Natural killer cell treated with Interleukin-12 subunit alpha and Interleukin-12 subunit beta and Interleukin-15 and Interleukin-18, amount 100 ng/mL, for 72 hours (primary cell): ENCODE measurements around the gene TMC6. TPM values are rescaled to one million over a fixed set of nuclear protein-coding genes. Genes with fewer than 3 reads are reported as not detected.

ENCODE experiments used
- ATAC-seq, 2 donors: fragments of 150-1000 bp; cut with Tn5 transposase in 1 of 2; sonication (Bioruptor Pico), chemical (Tn5 transposase) in 1 of 2; 2 replicates each; pipeline ENCODE4 v1.10.0; 2021
- DNase-seq: peaks from one replicate; pipeline ENCODE4 v3.0.0; 2022; ENCODE audit warnings: low spot score
- H3K27ac Mint-ChIP-seq, 2 donors: 1 replicate in 1 of 2; 2 replicates in 1 of 2; pipeline ENCODE4 v1.8.0; 2022; ENCODE audit warnings: mixed read lengths in 2 of 2, mild to moderate bottlenecking in 1 of 2, moderate library complexity in 1 of 2
- H3K27me3 Mint-ChIP-seq, 2 donors: 1 replicate in 1 of 2; 2 replicates in 1 of 2; pipeline ENCODE4 v1.8.0; 2022; ENCODE audit warnings: mixed read lengths in 2 of 2
- H3K36me3 Mint-ChIP-seq: one replicate; pipeline ENCODE4 v1.8.0; 2022; ENCODE audit warnings: mixed read lengths
- H3K4me1 Mint-ChIP-seq, 2 donors: 1 replicate in 1 of 2; 2 replicates in 1 of 2; pipeline ENCODE4 v1.8.0; 2022; ENCODE audit warnings: low read depth in 2 of 2, mixed read lengths in 2 of 2, mild to moderate bottlenecking in 1 of 2
- H3K4me3 Mint-ChIP-seq: one replicate; pipeline ENCODE4 v1.8.0; 2022; ENCODE audit warnings: mixed read lengths
- H3K9me3 Mint-ChIP-seq: 2 replicates; pipeline ENCODE4 v1.8.0; 2022; ENCODE audit warnings: mixed read lengths
- total RNA-seq, 2 donors: library from RNA; stranded (reverse); gene quantifications; one replicate each; pipeline ENCODE4 v1.2.3, GENCODE V29; 2022

The TMC6 gene
- total RNA-seq, 2 donors from 2014 or later = 282 to 351 TPM

GRCh38 chr17:78168242-78168902 is 39.8 kb upstream of the TMC6 start, which contains the start of gene SYNGR2:
TSS of gene SYNGR2 (plus strand) at chr17:78168581. CDS start at chr17:78168617, 36 bp downstream.
- peak; percentile 91 for DNase-seq
- Mint-ChIP-seq H3K4me3 (peak within 1 kb of the TSS; percentile 53), H3K36me3 (no peaks in the 10 kb centered on the region), H3K27ac (peak within 1 kb of the TSS in 1 of 2 donors; percentile 63), H3K9me3 (no peaks in the 10 kb centered on the region), H3K27me3 (no peaks in the 10 kb centered on the region), H3K4me1 (peaks cover 27 to 28% of the 10 kb centered on the region in 2 donors)
- peak; percentile 91 to 94 for ATAC-seq

GRCh38 chr17:78166416-78166815 is 37.9 kb upstream of the TMC6 start:
- DNase-seq (no peak), ATAC-seq (no peak)
- H3K27ac Mint-ChIP-seq = no peak overlapping the region
- H3K4me3 Mint-ChIP-seq = no peak overlapping the region
- H3K36me3 Mint-ChIP-seq = no peaks in the 10 kb centered on the region
- no peaks in the 10 kb centered on the region for H3K9me3 Mint-ChIP-seq
- no peaks in the 10 kb centered on the region for H3K27me3 Mint-ChIP-seq
- peaks cover 10% of the 10 kb centered on the region in 2 donors for H3K4me1 Mint-ChIP-seq

- Mint-ChIP-seq H3K36me3 (no peaks in the 10 kb centered on the region), H3K27ac (no peak overlapping the region), H3K27me3 (no peaks in the 10 kb centered on the region), H3K4me1 (peaks cover 0 to 2% of the 10 kb centered on the region in 2 donors), H3K9me3 (no peaks in the 10 kb centered on the region), H3K4me3 (no peak overlapping the region)
- no peak for ATAC-seq
- no peak for DNase-seq
Measured at GRCh38 chr17:78164748-78165607, 36.4 kb upstream of the TMC6 start.

DNA sequence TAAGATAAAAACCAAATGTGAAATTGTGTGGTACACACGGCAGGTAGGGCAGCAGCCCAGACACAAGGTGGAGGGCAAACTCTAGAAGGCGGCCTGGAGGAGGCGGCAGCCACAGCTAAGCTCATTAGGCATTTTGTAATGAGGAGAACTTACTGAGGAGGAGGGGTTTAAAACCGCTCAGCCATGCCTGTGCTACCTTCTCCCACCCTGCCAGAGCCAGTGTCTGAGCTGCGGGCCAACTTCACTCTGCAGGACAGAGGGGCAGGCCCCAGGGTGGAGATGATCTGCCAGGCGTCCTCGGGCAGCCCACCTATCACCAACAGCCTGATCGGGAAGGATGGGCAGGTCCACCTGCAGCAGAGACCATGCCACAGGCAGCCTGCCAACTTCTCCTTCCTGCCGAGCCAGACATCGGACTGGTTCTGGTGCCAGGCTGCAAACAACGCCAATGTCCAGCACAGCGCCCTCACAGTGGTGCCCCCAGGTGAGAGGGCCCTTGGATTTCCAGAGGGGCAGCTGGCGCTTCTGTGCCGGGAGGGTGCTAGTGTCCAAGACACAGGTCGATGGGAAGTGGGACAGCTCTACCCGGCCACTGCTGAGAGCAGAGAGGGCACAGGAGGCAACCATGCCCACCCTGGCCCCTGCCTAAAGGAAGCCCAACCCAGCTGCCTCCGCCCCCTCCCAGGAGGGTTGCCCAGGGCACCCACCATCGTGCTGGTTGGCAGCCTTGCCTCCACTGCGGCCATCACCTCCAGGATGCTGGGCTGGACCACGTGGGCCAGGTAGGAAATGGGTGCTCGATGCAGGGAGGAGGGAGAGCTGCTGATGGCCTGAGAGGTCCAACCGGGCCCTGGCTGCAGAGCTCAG is 35.6 kb upstream of the TMC6 start:
- Mint-ChIP-seq H3K4me1 (peaks cover 0 to 2% of the 10 kb centered on the region in 2 donors), H3K4me3 (no peak overlapping the region), H3K27ac (no peak overlapping the region), H3K9me3 (no peaks in the 10 kb centered on the region), H3K27me3 (peaks cover 0 to 3% of the 10 kb centered on the region in 2 donors), H3K36me3 (no peaks in the 10 kb centered on the region)
- ATAC-seq (no peak), DNase-seq (no peak)

DNA sequence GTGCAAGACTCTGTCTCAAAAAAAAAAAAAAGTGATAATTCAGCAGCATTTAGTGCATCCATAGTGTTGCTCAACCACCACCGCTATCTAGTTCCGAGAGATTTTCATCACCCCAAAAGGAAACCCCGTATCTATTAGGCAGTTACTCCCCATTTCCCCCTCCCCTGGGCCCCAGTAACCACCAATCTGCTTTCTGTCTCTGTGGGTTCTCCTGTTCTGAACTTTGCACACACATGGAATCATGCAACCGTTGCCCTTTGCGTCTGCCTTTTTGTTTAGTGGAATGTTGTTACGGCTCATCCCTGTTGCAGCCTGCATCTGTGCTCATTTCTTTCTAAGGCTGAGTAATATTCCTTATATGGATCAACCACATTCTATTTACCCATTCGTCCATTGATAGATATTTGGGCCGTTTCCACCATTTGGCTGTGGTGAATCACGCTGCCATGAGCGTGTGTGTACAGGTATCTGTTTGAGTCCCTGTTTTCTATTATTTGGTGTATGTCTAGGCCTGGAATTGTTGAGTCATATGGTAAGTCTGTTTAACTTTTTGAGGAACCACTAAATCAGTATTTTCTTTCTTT is 31.1 kb upstream of the TMC6 start:
- DNase-seq = no peak
- H3K27ac Mint-ChIP-seq = no peak overlapping the region
- peaks cover 0 to 3% of the 10 kb centered on the region in 2 donors for H3K27me3 Mint-ChIP-seq
- no peaks in the 10 kb centered on the region for H3K36me3 Mint-ChIP-seq
- ATAC-seq = no peak
- H3K4me3 Mint-ChIP-seq = no peak overlapping the region
- no peaks in the 10 kb centered on the region for H3K9me3 Mint-ChIP-seq
- H3K4me1 Mint-ChIP-seq = peaks cover 0 to 7% of the 10 kb centered on the region in 2 donors

DNA sequence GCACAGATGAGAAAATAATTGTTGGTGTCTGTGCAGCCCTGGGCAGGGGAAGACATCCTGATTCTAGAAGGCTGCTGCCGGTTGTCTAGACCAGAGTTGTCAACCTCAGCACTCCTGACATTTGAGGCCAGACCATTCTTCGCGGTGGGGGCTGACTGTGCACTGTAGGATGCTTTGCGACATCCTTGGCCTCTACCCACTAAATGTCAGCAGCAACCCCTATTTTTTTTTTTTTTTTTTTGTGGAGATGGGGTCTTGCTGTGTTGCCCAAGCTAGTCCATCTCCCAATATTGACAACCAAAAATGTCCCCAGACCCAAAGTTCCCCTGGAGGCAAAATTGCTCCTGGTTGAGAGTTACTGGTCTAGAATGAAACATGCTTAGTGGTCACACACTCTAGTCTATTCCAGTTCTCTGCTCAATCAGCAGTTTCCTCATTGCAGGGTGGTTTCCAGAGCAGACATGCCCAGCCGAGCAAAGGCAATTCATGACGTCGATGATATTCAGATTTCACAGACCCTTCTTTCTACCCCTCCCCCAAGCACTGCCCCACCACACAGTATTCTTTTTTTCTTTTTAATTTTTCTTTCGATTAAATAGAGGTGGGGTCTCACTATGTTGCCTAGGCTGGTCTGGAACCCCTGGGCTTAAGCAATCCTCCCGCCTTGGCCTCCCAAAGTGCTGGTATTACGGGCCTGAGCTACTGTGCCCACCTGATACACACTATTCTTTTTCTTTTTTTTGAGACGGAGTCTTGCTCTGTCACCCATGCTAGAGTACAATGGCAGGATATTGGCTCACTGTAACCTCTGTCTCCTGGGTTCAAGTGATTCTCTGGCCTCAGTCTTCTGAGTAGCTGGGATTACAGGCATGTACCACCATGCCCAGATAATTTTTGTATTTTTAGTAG is 26.6 kb upstream of the TMC6 start:
- no peak for DNase-seq
- no peaks in the 10 kb centered on the region for H3K36me3 Mint-ChIP-seq
- peak overlapping the region; percentile 34 for H3K4me3 Mint-ChIP-seq

GRCh38 chr17:78151514-78152008 is 23.0 kb upstream of the TMC6 start:
- H3K4me3 Mint-ChIP-seq = no peak overlapping the region
- H3K27ac Mint-ChIP-seq = no peak overlapping the region
- no peaks in the 10 kb centered on the region for H3K36me3 Mint-ChIP-seq
- no peaks in the 10 kb centered on the region for H3K27me3 Mint-ChIP-seq
- DNase-seq (no peak), ATAC-seq (no peak)
- no peaks in the 10 kb centered on the region for H3K9me3 Mint-ChIP-seq
- H3K4me1 Mint-ChIP-seq = peaks cover 6 to 7% of the 10 kb centered on the region in 2 donors

More for the DNA sequence above, 26.6 kb upstream of the TMC6 start:
- Mint-ChIP-seq H3K9me3 (no peaks in the 10 kb centered on the region), H3K27me3 (peaks cover 0 to 3% of the 10 kb centered on the region in 2 donors), H3K27ac (peak overlapping the region in 1 of 2 donors; percentile 26), H3K4me1 (peaks cover 0 to 7% of the 10 kb centered on the region in 2 donors)
- peak; percentile 65 to 83 for ATAC-seq

GRCh38 chr17:78148286-78149016 is 19.9 kb upstream of the TMC6 start:
- DNase-seq = no peak
- no peak overlapping the region for H3K4me3 Mint-ChIP-seq
- no peaks in the 10 kb centered on the region for H3K9me3 Mint-ChIP-seq
- H3K4me1 Mint-ChIP-seq = peaks cover 0 to 8% of the 10 kb centered on the region in 2 donors
- H3K27me3 Mint-ChIP-seq = no peaks in the 10 kb centered on the region
- no peak for ATAC-seq
- H3K27ac Mint-ChIP-seq = no peak overlapping the region
- H3K36me3 Mint-ChIP-seq = no peaks in the 10 kb centered on the region

GRCh38 chr17:78147315-78147998 is 18.9 kb upstream of the TMC6 start:
- H3K27ac Mint-ChIP-seq = no peak overlapping the region
- ATAC-seq (no peak), DNase-seq (no peak)
- H3K4me3 Mint-ChIP-seq = no peak overlapping the region
- H3K27me3 Mint-ChIP-seq = no peaks in the 10 kb centered on the region
- no peaks in the 10 kb centered on the region for H3K36me3 Mint-ChIP-seq
- H3K4me1 Mint-ChIP-seq = peaks cover 0 to 13% of the 10 kb centered on the region in 2 donors
- no peaks in the 10 kb centered on the region for H3K9me3 Mint-ChIP-seq

- H3K4me3 Mint-ChIP-seq = no peak overlapping the region
- no peaks in the 10 kb centered on the region for H3K9me3 Mint-ChIP-seq
- peaks cover 0 to 13% of the 10 kb centered on the region in 2 donors for H3K4me1 Mint-ChIP-seq
- H3K36me3 Mint-ChIP-seq = no peaks in the 10 kb centered on the region
- ATAC-seq (no peak), DNase-seq (no peak)
- H3K27me3 Mint-ChIP-seq = no peaks in the 10 kb centered on the region
- H3K27ac Mint-ChIP-seq = no peak overlapping the region
Measured at GRCh38 chr17:78146881-78147280, 18.3 kb upstream of the TMC6 start.

DNA sequence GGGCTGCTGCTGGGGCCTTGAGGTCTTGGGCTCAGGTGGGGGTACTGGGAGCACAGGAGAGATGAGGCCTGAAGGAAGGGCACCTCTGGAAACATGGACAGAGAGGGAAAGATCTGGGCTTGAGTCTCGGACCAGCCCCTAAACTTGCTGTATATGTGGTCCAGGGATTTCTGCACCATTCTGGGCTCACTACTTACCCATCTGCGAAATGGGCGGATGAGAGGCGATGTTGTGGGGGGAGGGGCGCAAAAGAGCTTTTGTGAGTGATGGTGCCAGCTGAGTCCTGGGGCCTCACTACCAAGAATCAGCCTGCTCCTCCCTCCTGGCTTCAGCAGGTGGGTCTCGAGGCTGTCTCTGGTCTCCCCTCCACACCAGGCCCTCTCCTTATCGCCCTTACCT is 17.9 kb upstream of the TMC6 start:
- ATAC-seq = no peak
- no peak for DNase-seq
- Mint-ChIP-seq H3K4me1 (peaks cover 0 to 13% of the 10 kb centered on the region in 2 donors), H3K27ac (no peak overlapping the region), H3K4me3 (no peak overlapping the region), H3K27me3 (no peaks in the 10 kb centered on the region), H3K9me3 (no peaks in the 10 kb centered on the region), H3K36me3 (no peaks in the 10 kb centered on the region)
